NCI-H1092 treated with DMSO at 0.1 percent for 48 hours (cell line): Measurements from ENCODE around the gene TMEM117.
A peak's percentile ranks its signal among the peaks of the same experiment; 100 is the strongest.

Source experiments
- DNase-seq: peaks from one replicate; lab custom pipeline; 2025; lab: John Stamatoyannopoulos, UW

The TMEM117 gene

DNA sequence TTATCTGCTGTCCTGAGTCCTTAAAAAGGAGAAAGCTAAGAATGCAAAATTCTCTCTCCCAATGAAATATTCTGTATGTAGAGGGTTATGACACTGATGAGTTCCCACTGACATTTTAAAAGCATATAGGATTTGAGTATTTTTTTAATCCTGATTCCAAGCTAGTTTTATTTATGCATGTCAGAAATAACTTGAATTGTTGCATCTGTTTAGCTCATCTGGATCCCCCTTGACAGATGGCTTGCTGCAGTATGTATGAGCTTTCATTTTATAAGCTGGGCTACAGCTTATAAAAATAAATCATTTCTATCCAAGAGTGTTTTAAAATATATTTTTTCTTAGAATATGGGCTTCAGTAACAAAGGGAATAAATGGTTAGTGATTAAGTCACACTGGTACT, 545.0 kb downstream of the TMEM117 start:
- DNase-seq = no peak

DNA sequence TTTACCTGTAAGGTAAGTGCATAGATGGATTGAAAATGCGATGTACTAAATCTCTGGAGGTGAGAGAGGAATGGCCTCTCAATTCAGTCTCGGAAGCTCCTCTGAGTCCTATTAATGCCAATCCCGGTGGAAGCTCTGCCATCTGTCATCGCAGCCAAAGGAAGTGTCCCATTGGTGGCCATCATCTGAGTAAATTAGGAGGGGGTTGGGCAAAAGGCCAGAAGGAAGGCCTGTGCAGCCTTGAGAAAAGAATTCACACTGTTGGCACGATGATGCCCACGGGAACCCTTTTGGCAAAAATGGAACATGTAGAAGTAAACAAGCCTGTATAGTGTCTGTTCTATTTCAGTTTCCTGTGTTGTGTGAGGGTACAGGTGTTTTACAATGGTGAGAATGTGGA, 545.5 kb downstream of the TMEM117 start:
- DNase-seq = peak; percentile 63

DNA sequence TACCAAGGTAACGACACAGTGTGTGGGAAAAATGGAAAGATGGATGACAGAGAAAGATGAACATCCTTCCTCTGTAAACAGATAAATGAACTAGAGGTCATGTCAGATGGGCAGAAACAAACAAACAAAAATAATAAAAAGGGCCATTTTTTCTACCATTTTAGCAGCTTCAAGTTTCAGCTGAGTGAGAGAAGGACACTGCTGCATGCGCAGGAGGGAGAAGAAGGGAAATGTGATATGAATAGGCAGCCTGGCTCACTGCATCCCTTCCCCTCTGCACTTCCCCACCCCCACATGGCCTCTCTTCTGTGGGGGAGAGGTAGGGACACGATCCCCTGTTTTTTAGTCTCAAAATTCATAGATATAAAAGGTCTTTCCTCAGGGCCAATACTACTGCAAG, 548.3 kb downstream of the TMEM117 start:
- peak; percentile 64 for DNase-seq

DNA sequence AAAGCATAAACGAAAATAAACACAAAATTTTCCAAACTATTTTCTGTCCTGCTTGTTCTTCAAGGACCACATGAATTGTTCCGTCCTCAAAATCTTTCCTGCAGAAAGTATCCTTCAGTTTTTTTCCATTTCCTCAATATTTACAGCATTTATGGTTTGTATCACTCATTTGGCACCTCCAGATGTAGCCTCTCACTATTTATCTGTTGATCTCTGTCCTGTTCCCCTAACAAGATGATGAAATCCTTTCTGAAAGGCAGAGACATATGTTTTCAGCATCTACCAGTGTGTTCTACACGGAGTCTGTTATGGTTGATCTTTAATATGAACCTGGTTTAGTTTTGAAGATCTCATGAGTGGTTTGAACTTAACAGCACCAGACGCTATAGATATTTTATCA, 550.1 kb downstream of the TMEM117 start:
- no peak for DNase-seq

DNA sequence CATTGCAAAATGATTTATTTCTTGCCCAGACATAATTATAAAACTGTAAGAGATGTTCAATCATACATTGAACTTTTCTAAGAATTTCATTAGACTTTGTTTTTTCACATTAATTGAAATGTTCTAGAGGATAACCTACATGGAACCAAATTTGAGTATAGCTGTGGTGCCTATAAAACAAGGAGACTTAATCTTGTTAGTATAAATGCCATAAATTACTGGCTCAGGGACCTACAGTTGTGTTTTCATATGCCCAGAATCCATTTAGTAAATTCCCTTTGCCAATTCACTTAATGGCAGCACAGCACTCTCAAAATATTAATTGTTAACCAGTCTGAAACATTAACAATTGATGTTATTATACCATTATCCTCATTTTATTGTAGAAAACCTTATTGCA, 551.7 kb downstream of the TMEM117 start:
- no peak for DNase-seq

DNA sequence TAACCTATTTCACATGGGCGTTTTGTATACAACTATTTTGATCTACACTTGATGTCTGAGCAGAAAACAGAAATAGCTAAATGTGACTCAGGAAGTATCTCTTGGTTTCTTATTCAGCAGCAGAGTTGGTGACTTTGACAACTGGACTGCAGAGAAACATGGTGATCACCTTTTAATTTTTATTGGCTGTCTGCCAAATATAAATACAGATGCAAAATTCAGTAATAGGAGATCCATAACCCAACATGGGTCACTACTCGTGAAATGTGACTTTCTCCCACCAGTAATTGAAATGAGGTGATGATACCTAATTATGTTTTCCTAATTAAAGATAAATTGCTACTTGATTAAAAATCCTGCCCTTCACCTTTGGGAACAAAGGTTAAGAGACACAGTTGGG, 553.2 kb downstream of the TMEM117 start:
- peak; percentile 85 for DNase-seq

DNA sequence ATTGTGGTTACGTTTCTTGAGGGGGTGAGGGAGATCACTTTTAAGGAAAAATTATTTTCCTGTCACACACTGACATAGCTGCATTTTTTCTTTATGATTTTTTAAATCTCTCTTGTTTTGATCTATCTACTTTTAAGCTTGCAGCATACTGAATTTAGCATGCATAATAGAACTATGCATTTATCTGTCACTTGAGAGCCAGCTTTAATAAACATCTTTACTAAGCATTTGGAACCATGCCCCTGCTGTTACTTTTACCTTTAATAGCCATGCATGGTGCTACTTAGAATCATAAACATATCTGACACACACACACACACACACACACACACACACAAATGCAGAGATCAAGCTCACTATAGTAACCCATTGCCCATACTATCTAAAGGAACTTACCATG, 554.0 kb downstream of the TMEM117 start:
- peak; percentile 97 for DNase-seq

DNA sequence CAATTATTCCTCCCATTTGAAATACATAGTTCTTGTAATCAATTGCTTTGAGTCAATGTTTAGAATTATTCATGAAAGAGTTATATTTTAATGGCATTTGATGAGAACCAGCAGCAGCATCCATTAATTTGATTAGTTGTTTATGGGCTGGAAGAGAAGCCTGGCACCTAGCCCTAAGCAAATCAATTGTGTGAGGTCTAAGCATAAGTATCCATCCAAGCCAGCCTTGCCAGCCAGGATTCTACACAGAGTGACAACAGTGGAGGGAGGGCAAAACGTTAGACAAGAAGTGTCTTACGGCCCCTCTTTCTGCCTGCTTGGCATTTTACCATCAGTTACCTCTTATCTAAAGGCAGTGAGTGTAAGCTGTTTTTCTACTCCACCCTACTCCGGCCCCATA, 561.8 kb downstream of the TMEM117 start:
- DNase-seq = peak; percentile 74

DNA sequence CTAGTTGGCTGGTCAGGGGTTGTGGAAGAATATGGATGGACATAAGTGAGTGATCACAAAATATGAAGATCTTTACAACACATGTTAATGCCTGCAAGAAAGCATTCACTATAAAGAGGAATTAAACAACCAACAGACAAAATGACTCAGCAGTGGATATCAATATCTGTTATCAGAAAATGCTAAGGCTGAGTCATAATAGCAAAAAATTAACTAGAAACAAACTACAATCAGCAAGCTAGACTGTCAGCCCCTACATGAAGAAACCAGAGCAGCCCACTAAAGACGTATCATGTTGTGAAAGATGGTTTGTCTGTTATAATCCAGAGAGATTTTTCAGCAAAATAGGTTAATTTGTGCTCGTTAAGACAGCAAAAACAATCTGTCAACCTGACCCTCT, 567.3 kb downstream of the TMEM117 start:
- no peak for DNase-seq

DNA sequence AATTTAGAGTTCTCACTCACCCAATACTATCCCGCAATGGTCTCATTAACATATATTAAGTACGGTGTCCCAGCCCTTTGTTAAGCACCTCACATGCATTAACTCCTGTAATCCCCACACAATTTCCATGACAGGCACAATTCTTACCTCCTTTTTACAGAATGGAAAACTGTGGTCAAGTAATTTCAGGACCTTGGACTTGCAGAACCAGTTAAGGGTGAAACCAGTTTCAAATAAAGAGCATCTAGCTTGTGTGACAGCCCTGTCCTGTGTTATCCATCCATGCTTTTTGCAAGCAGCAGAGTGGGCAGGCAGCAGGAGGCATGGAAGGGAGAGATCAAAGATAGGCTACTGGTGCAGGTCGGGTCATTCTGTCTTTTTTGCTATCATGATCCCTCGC, 569.4 kb downstream of the TMEM117 start:
- no peak for DNase-seq

DNA sequence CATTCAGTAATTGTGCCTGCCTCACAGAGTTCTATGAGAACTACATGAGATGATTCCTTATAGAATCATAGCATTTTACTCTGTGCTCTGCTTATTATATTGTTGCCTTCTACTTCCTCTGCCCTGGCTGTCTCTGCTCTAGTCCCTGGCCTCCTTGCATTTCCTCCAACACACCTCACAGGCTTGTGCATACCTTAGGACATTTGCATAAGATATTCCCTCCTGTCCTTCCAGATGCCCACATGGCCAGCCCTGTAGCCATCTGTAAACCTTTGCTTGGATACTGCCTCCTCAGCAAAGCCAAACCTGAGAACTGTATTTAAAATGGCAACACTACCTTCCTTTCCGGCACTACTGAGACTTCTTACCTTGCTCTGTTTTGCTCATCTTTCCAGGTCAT, 586.7 kb downstream of the TMEM117 start:
- DNase-seq = no peak

DNA sequence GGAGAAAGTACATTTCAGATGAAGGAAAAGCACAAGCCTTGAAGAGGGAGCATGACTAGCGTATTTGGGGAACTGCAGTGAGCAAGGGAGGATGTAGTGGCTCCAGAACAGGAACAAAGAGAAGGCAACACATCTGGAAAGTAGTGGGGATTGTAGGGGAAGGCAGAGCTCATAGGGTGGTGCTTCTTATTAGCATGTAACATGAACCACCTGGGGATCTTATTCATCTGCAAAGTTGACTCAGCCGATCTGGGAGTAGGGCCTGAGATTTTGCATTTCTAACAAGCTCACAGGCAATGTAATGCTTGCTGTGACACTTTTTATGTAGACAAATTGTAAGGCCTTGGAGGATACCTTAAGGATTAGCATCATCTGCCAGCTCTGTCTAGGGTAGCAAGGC, 592.9 kb downstream of the TMEM117 start:
- DNase-seq = no peak

DNA sequence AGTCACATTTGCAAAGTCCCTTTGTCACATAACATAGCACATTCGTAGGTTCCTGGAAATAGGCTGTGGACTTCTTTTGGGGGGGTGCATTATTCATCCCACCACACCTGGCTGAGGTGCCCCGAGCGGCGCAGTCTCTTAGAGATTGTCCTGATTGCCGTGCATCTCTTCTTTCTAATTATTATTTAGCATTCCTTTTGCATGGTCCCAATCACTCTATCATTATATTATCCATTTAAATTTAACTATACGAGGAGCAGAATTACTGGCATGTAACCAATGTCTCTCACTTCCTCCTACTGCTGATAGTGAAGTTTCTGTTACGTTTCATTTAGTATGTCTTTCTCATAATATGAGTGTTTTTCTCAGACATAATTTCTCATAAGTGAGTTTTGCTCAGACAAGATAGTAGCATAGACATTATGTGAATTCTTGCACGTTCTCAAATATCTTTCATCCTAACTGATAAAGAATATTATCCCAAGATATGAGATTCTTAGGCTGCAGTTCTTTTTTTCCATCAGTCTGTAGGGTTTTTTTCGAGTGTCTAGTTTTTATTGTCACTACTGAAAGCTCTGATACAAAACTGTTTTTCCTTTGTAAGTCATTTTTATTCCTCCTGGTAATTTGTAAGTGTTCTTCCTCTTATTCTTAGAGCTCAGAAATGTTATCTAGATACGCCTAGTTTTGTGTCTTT, 595.9 kb downstream of the TMEM117 start:
- DNase-seq = no peak

DNA sequence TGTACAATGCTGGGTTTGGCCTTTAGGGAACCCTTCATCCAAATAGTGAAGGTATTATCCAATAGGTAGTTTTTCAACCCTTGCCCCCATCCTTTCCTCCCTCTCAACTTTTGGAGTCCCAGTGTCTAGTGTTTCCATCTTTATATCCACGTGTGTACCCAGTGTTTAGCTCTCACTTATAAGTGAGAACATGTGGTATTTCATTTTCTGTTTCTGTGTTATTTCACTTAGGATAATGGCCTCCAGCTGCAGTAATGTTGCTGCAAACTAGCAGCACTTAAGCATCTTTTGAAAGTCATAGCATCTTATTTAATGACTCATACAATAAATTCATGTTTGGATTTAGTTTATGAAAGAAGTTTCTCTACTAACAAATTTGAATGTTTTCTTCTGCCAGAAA, 597.8 kb downstream of the TMEM117 start:
- no peak for DNase-seq

DNA sequence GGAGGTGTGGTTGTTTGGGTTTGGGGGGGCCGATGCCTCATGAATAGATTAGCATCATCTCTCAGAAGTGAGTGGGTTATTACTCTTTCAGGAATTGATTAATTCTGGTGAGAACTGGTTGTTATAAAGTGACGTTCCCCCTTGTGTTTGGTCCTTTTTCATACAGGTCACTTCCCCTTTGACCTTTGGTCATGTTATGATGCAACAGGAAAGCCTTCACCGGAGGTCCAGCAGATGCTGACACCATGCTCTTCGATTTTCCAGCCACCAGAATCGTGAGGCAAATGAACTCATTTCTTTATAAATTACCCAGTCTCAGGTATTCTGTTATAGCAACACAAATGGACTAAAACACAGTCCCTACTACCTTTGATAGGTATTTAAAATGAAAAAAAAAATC, 600.9 kb downstream of the TMEM117 start:
- no peak for DNase-seq
